Ovary (tissue), 3 donors: ENCODE measurements around the gene HLCS.

Experiments used
- POLR2A ChIP-seq: fragments of 450-650 bp; IDR thresholded peaks from one replicate; pipeline ENCODE4 v1.6.1; 2017; ENCODE audit warnings: antibody characterized with exemption, mild to moderate bottlenecking, moderate library complexity
- TF ChIP-seq, protein P1 (sequence below), 3 donors: fragments of 450-650 bp in 2 of 3; fragments of 200-600 bp in 1 of 3; IDR thresholded peaks; one replicate each; pipeline versions ENCODE4 v1.5.1 to v1.8.0; 2016 to 2022; ENCODE audit warnings: antibody characterized with exemption in 3 of 3, mild to moderate bottlenecking in 1 of 3
- donor health status: DM: no; HTN: no; CAD: no.

- TF ChIP-seq, protein P1, sequence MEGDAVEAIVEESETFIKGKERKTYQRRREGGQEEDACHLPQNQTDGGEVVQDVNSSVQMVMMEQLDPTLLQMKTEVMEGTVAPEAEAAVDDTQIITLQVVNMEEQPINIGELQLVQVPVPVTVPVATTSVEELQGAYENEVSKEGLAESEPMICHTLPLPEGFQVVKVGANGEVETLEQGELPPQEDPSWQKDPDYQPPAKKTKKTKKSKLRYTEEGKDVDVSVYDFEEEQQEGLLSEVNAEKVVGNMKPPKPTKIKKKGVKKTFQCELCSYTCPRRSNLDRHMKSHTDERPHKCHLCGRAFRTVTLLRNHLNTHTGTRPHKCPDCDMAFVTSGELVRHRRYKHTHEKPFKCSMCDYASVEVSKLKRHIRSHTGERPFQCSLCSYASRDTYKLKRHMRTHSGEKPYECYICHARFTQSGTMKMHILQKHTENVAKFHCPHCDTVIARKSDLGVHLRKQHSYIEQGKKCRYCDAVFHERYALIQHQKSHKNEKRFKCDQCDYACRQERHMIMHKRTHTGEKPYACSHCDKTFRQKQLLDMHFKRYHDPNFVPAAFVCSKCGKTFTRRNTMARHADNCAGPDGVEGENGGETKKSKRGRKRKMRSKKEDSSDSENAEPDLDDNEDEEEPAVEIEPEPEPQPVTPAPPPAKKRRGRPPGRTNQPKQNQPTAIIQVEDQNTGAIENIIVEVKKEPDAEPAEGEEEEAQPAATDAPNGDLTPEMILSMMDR (IDR thresholded peaks at IDR 0.05) = no peak
- no peak for TF ChIP-seq POLR2A
Observed at GRCh38 chr21:36902793-36903192, 63.7 kb downstream of the HLCS start.
